ENCODE data around the gene C19orf73. TPM values are rescaled to one million over a fixed set of nuclear protein-coding genes. Genes with fewer than 3 reads are reported as not detected.

Gene C19orf73
- total and polyA plus RNA-seq, 9 of the 15 experiments (the other 6 are each of a cell fraction or from before 2014, with no cell fraction given): 0.08 to 7.4 (median 1.4) TPM

- TF ChIP-seq, protein P1, sequence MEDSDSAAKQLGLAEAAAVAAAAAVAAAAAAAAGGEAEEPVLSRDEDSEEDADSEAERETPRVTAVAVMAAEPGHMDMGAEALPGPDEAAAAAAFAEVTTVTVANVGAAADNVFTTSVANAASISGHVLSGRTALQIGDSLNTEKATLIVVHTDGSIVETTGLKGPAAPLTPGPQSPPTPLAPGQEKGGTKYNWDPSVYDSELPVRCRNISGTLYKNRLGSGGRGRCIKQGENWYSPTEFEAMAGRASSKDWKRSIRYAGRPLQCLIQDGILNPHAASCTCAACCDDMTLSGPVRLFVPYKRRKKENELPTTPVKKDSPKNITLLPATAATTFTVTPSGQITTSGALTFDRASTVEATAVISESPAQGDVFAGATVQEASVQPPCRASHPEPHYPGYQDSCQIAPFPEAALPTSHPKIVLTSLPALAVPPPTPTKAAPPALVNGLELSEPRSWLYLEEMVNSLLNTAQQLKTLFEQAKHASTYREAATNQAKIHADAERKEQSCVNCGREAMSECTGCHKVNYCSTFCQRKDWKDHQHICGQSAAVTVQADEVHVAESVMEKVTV (CRISPR knock-in tag; IDR thresholded peaks at IDR 0.05): no peak
- TF ChIP-seq BHLHE40 (IDR thresholded peaks at IDR 0.05; ENCODE audit: low read length): no peak
- TF ChIP-seq STAG1 (CRISPR knock-in tag; IDR thresholded peaks at IDR 0.05; ENCODE audit: borderline replicate concordance): no peak
- peak; percentile 31; the same call in 1 of the 2 replicates for TF ChIP-seq NFRKB (IDR thresholded peaks at IDR 0.05; ENCODE audit: low read depth)
- no peak for TF ChIP-seq NUFIP1 (IDR thresholded peaks at IDR 0.05; ENCODE audit: partially characterized antibody)
- no peak for TF ChIP-seq EP300 (IDR thresholded peaks at IDR 0.05; ENCODE audit: low read length)
- TF ChIP-seq, protein P2, sequence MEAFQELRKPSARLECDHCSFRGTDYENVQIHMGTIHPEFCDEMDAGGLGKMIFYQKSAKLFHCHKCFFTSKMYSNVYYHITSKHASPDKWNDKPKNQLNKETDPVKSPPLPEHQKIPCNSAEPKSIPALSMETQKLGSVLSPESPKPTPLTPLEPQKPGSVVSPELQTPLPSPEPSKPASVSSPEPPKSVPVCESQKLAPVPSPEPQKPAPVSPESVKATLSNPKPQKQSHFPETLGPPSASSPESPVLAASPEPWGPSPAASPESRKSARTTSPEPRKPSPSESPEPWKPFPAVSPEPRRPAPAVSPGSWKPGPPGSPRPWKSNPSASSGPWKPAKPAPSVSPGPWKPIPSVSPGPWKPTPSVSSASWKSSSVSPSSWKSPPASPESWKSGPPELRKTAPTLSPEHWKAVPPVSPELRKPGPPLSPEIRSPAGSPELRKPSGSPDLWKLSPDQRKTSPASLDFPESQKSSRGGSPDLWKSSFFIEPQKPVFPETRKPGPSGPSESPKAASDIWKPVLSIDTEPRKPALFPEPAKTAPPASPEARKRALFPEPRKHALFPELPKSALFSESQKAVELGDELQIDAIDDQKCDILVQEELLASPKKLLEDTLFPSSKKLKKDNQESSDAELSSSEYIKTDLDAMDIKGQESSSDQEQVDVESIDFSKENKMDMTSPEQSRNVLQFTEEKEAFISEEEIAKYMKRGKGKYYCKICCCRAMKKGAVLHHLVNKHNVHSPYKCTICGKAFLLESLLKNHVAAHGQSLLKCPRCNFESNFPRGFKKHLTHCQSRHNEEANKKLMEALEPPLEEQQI (IDR thresholded peaks at IDR 0.05): no peak
- no peak for TF ChIP-seq GABPB2 (CRISPR knock-in tag; conservative IDR thresholded peaks at IDR 0.05)
- no peak for TF ChIP-seq ATF7 (IDR thresholded peaks at IDR 0.05)
- 0 out of 4 replicates have a peak, but pooled peaks of 1 of the 2 experiments have one; percentile 10 for TF ChIP-seq FOXA3 (CRISPR knock-in tag; conservative IDR thresholded peaks at IDR 0.05 in 1 of 2, IDR thresholded peaks at IDR 0.05 in 1 of 2)
These were observed 32.0 kb upstream of the C19orf73 start (continued) for GRCh38 chr19:49150944-49151243.

Measured in K562 (cell line).